Thymus (tissue), 14 donors: ENCODE results near the gene GPR31. TPM values are rescaled to one million over a fixed set of nuclear protein-coding genes. Genes with fewer than 3 reads are reported as not detected.
"Not testable (repeated sequence)": the region's sequence is repeated elsewhere in the genome, so short reads cannot be mapped to it uniquely, and the experiment has no call there.

Experiments used
- DNase-seq, 9 donors: peaks; one replicate each; pipeline ENCODE4 v3.0.0-alpha.2; 2013; ENCODE audit warnings: low spot score in 9 of 9, low read depth in 6 of 9, missing footprints in 1 of 9
- H3K27ac ChIP-seq, 2 donors: one replicate each; pipeline ENCODE4 v1.5.1; 2013; ENCODE audit warnings: control low read depth in 1 of 2, low read depth in 1 of 2, low read length in 1 of 2, mild to moderate bottlenecking in 1 of 2, moderate library complexity in 1 of 2
- H3K27me3 ChIP-seq, 2 donors: one replicate each; pipeline ENCODE4 v1.5.1; 2013; ENCODE audit warnings: low read length in 1 of 2; ENCODE audit not compliant: control insufficient read depth in 2 of 2, insufficient read depth in 1 of 2
- H3K36me3 ChIP-seq, 2 donors: one replicate each; pipeline ENCODE4 v1.5.1; 2013; ENCODE audit warnings: low read length in 1 of 2, mild to moderate bottlenecking in 1 of 2, moderate library complexity in 1 of 2; ENCODE audit not compliant: control insufficient read depth in 2 of 2, insufficient read depth in 2 of 2
- H3K4me1 ChIP-seq, 2 donors: one replicate each; pipeline ENCODE4 v1.5.1; 2013; ENCODE audit warnings: low read length in 2 of 2; ENCODE audit not compliant: control insufficient read depth in 2 of 2, insufficient read depth in 2 of 2
- H3K4me3 ChIP-seq, 2 donors: one replicate each; pipeline ENCODE4 v1.5.1; 2013; ENCODE audit warnings: low read length in 2 of 2, control low read depth in 1 of 2, mild to moderate bottlenecking in 1 of 2
- H3K9me3 ChIP-seq, 2 donors: one replicate each; pipeline ENCODE4 v1.5.1; 2013; ENCODE audit warnings: low read length in 1 of 2, mild to moderate bottlenecking in 1 of 2; ENCODE audit not compliant: control insufficient read depth in 2 of 2, insufficient read depth in 1 of 2
- WGBS: extraction: QIAGEN DNeasy Blood & Tissue Kit; methylation state at CpG from one replicate; pipeline ENCODE4 v1.1.7; 2013; 5-methylcytosine and 5-hydroxymethylcytosine counted together
- long read RNA-seq, 10 donors: transcript quantifications; one replicate each; lab custom pipeline, GENCODE V29; 2026
- polyA plus RNA-seq: library from polyadenylated mRNA; stranded (reverse); fragments of 200-250 nt; gene quantifications from one replicate; pipeline ENCODE4 v1.2.3, GENCODE V29; 2013
- total RNA-seq: library from RNA; stranded (reverse); fragments of 120-200 nt; gene quantifications from one replicate; pipeline ENCODE4 v1.2.4, GENCODE V29; 2013
- donor health status: healthy.

Gene GPR31
- total RNA-seq (3.0 TPM), polyA plus RNA-seq (0.14 TPM)
- long read RNA-seq, donor 1, result 0 reads
- long read RNA-seq, donor 2, result 0 reads
- long read RNA-seq, donor 3, partial matches to known transcripts, result 0 of 1 reads
- long read RNA-seq, donor 3, other reads (novel, unspliced or antisense), result 0 of 1 reads
- long read RNA-seq, donor 4, result 0 reads
- long read RNA-seq, donor 5, transcript GPR31-201 (1 exons, 2,059 nt), result major isoform, 10 of 10 reads
- long read RNA-seq, donor 5, partial matches to known transcripts, result 0 of 10 reads
- long read RNA-seq, donor 5, other reads (novel, unspliced or antisense), result 0 of 10 reads
- long read RNA-seq, donor 6, partial matches to known transcripts, result 0 of 3 reads
- long read RNA-seq, donor 6, other reads (novel, unspliced or antisense), result 0 of 3 reads
- long read RNA-seq, donor 7, transcript GPR31-201 (1 exons, 2,059 nt), result major isoform, 5 of 5 reads
- long read RNA-seq, donor 7, partial matches to known transcripts, result 0 of 5 reads
- long read RNA-seq, donor 7, other reads (novel, unspliced or antisense), result 0 of 5 reads
- long read RNA-seq, donor 8, partial matches to known transcripts, result 0 of 2 reads
- long read RNA-seq, donor 8, other reads (novel, unspliced or antisense), result 0 of 2 reads
- long read RNA-seq, donor 9, partial matches to known transcripts, result 0 of 1 reads
- long read RNA-seq, donor 9, other reads (novel, unspliced or antisense), result 0 of 1 reads
- long read RNA-seq, donor 10, partial matches to known transcripts, result 0 of 3 reads
- long read RNA-seq, donor 10, other reads (novel, unspliced or antisense), result 0 of 3 reads

DNA sequence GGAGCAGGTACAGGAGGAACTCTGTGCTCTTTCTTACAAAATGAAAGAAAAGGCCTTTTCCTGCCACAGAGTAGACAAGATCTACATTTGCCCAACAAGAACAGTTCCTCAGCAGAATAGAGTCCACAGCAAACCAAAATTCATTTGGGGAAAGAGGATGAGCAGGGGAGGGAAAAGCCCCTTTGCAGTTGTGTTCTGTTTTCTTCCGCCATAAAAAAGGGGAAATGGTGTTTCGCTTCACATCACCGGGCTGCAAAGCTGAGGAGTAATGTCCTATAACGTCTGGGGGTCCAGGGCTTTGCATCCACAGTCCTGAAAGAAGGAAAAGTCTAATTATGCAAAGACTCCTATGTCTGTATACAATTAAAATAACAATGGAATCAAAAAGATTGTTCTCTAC is at the start of gene GPR31:
Gene GPR31, minus strand, starts transcription at position 118 of the 400 bp plus-strand sequence. CDS start 149 bp downstream, outside the sequence.
- H3K9me3 ChIP-seq, result no peaks in the 10 kb centered on the region
- WGBS, result 60% methylated on average over 4 of the region's 4 CpGs
- peak within 1 kb of the TSS in 1 of 2 donors; percentile 5 for H3K27ac ChIP-seq
- H3K4me1 ChIP-seq, result no peaks in the 10 kb centered on the region
- H3K36me3 ChIP-seq, result no peaks in the 10 kb centered on the region
- DNase-seq, result no peak
- H3K27me3 ChIP-seq, result peaks cover 0 to 2% of the 10 kb centered on the region in 2 donors
- no peak within 1 kb of the TSS for H3K4me3 ChIP-seq

DNA sequence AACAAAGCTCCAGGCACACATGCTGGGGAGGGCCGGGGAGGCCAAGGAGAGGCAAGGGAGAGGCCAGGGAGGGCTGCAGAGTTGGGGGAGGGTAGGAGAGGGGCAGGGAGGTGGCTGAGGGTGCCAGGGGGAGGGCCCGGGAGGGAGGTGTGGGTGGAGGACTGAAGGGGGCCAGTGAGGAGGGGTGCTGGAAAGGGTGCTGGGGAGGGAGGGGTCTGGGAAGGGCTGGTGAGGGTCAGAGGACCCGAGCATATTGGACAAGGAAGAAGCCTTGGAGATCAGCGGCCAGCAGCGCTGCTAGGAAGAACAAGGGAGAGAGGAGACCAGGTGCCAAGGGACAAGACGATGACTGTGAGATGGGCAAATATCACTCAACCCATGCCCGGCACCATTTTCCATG is 49.7 kb upstream of the GPR31 start:
- DNase-seq, result no peak
- H3K27me3 ChIP-seq, result peaks cover 0 to 4% of the 10 kb centered on the region in 2 donors
- H3K27ac ChIP-seq, result no peak overlapping the region
- 93% methylated on average over 7 of the region's 7 CpGs for WGBS
- H3K4me3 ChIP-seq, result no peak overlapping the region
- H3K9me3 ChIP-seq, result no peaks in the 10 kb centered on the region
- H3K4me1 ChIP-seq, result no peaks in the 10 kb centered on the region
- no peaks in the 10 kb centered on the region for H3K36me3 ChIP-seq

- H3K9me3 ChIP-seq, H3K27ac ChIP-seq, H3K27me3 ChIP-seq, H3K4me3 ChIP-seq, H3K36me3 ChIP-seq, DNase-seq, H3K4me1 ChIP-seq: not testable (repeated sequence)
- 97% methylated on average over 10 of the region's 11 CpGs for WGBS
These were observed 47.5 kb upstream of the GPR31 start for GRCh38 chr6:167205316-167205715.

- not testable (repeated sequence) for H3K4me3 ChIP-seq, H3K27ac ChIP-seq, H3K9me3 ChIP-seq, DNase-seq, H3K4me1 ChIP-seq, H3K36me3 ChIP-seq, H3K27me3 ChIP-seq
- WGBS, result 89% methylated on average over 9 of the region's 10 CpGs
These were observed 46.2 kb upstream of the GPR31 start for GRCh38 chr6:167204059-167204348.

GRCh38 chr6:167203261-167204058 is 45.7 kb upstream of the GPR31 start:
- H3K27ac ChIP-seq, DNase-seq: not testable (repeated sequence)

GRCh38 chr6:167202613-167203012 is 44.8 kb upstream of the GPR31 start:
- not testable (repeated sequence) for H3K4me3 ChIP-seq, DNase-seq, H3K9me3 ChIP-seq, H3K27me3 ChIP-seq, H3K36me3 ChIP-seq, H3K4me1 ChIP-seq, H3K27ac ChIP-seq
- 96% methylated on average over 8 of the region's 8 CpGs for WGBS

More at GRCh38 chr6:167203261-167204058, 45.7 kb upstream of the GPR31 start:
- not testable (repeated sequence) for H3K9me3 ChIP-seq, H3K36me3 ChIP-seq, H3K4me3 ChIP-seq, H3K4me1 ChIP-seq, H3K27me3 ChIP-seq
- 93% methylated on average over 28 of the region's 29 CpGs for WGBS

- Histone ChIP-seq H3K4me3 (no peak overlapping the region), H3K27me3 (no peaks in the 10 kb centered on the region), H3K9me3 (no peaks in the 10 kb centered on the region), H3K27ac (no peak overlapping the region), H3K36me3 (no peaks in the 10 kb centered on the region), H3K4me1 (no peaks in the 10 kb centered on the region)
- 97% methylated on average over 14 of the region's 14 CpGs for WGBS
- no peak for DNase-seq
These were observed 43.0 kb upstream of the GPR31 start for GRCh38 chr6:167200806-167201205.

DNA sequence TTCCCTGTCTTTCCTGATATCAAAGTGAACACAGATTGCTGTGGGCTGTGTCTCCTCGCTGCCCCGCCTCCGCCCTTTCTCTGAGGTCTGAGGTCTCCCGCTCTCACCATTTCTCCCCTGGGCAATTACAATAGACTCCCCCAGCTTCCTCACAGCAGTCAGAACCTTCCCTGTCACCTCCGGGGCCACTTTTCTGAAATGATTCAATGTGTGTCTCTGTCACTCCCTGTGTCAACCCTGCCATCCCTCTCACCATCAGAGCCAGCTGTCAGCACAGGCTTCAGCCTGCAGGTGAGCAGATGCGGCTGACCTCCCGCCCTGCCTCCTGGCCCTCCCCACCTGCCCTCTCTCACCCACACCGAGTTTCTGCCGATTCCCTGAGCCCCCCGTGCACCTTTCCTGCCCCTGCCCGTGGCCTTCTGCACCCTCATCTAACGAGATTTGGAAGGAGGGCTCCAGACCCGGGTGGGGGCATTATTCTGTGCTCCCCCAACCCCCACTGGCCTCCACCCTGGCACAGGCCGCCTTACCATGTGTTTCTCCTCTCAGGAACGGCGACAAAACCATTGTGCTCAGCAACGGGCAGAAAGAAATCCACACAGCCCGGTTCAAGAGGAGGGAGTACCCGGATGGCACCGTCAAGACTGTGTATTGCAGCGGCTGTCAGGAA is 38.3 kb upstream of the GPR31 start:
- H3K4me3 ChIP-seq, DNase-seq, H3K9me3 ChIP-seq, H3K27me3 ChIP-seq, H3K27ac ChIP-seq, H3K36me3 ChIP-seq, H3K4me1 ChIP-seq: not testable (repeated sequence)
- WGBS, result 76% methylated on average over 10 of the region's 21 CpGs
